NK-92 treated with Interleukin-12 subunit alpha and Interleukin-12 subunit beta, amount 100 ng/mL, for 24 hours (cell line): ENCODE measurements around the gene ACKR3.

ENCODE experiments used
- DNase-seq: peaks from one replicate; lab custom pipeline; 2025; lab: John Stamatoyannopoulos, UW

Gene ACKR3

DNA sequence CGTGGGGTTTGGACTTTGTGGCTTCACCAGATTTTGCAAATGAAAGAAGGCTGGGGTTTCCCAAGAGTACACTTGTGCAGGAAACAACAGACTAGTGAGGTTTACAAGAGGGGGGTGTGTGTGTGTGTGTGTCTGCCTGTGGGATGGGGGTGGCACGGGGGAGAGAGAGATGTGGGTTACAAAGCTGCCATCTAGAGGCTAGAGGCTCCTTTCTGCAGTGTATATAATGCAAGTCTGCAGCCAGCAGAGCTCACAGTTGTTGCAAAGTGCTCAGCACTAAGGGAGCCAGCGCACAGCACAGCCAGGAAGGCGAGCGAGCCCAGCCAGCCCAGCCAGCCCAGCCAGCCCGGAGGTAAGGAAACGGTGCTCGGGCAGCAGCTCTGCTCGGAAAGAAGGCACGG lies at the start of gene ACKR3:
TSS of gene ACKR3 (plus strand) at position 253 of the 401 bp plus-strand sequence. CDS start 10,641 bp downstream, outside the sequence.
- no peak for DNase-seq

DNA sequence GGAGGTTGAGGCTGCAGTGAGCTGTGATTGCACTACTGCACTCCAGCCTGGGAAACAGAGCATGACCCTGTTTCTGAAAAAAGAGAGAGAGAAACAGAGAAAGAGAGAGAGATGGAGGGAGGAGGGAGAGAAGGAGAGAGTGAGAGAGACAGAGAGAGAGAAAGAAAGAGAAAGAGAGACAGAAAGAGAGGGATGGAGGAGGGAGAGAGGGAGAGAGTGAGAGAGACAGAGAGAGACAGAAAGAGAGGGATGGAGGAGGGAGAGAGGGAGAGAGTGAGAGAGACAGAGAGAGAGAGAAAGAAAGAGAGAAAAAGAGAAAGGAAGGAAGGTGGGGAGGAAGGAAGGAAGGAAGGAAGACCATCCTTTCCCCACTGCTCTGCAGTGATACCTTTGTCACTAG lies 48.1 kb upstream of the ACKR3 start:
- DNase-seq: no peak

DNA sequence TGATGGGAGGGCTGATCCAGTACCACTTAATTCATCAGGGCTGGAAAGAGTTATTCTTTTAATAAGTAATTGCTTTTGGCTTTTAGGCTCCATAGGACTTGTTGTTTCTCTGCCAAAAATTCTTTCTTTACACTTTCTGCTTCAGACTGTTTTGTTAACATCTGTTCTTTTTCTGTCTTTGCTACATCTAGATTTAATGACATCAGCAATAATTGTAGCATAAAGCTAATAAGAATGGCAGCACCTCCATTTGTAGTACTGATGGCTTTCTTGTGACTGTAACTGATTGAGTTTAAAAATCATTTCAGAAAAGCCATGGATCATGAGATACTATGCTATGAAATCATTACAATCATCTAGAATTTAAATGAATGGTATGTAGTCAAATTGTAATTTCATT lies 46.4 kb upstream of the ACKR3 start:
- no peak for DNase-seq

DNA sequence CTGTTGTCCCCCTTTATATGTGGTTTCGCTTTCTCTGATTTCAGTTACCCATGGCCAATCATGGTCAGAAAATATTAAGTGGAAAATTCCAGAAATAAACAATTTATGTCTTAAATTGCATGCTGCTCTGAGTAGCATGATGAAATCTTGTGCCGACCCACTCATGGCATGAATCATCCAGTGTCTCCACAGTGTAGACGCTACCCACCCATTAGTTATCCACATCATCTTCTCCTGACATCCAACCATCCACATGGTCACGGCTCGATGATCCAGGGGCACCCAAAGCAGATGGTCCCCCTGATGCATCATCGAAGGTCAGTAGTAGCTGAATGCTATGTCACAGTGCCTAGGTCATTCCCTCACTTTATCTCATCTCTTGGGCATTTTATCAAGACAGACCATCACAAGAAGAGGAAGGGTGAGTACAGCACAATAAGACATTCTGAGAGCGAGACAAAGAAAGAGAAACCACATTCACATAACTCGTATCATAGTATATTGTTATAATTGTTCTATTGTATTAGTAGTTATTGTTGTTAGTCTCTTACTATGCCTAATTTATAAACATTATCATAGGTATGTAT lies 44.1 kb upstream of the ACKR3 start:
- DNase-seq: no peak

DNA sequence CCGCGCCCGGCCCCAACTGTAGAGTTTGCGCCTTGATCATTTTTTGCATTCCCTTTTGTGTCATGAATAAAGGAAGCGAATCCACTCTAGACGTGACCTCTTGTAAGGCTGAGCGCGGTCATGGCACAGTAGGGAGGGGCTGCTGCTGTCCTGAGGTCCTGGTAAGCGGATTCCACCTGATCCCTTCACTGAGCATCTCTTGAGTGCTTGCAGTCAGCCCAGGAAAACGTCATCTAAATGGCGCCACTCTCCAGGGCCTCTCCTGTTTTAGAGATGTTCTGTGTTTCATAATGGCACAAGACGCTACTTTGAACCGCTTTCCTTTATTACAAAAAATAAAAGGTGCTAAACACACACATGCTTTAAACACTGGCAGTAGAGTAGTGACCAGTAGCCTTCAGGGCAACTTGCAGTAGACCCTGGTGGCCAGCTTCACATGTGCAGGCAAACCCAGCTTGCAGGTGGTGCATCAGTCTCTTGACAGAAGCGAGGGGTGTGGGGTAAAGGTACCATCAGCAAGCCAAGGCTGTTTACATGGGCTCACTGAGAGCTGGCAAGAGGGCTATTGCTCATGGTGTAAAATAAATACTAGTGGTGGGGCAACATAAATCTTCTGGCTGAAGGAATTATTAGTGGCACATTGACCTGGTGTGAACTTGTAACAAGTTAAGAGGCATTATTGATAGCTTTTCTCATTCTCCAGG lies 43.0 kb upstream of the ACKR3 start:
- no peak for DNase-seq

DNA sequence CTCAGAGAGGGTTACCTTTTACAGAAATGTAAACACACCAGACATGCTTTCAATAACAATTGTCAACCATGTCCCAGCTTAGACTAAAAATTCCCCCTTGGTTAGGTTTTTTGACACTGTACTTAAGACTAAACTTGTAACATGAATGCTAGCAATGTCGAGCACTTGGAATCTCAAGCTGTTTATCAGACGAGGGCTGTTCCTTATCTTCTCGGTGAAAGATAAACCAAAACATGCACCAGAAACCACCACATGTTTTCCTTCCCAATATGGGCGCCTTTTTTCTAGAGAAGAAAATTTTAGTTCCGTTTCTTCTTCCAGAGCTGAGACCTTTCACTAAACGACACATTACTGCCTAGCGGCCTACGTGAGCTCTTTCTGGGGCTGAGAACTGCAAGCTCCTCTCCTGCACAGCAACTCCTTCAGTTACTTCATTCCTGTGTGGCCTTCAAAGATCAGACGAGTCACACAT lies 42.4 kb upstream of the ACKR3 start:
- DNase-seq: no peak

DNA sequence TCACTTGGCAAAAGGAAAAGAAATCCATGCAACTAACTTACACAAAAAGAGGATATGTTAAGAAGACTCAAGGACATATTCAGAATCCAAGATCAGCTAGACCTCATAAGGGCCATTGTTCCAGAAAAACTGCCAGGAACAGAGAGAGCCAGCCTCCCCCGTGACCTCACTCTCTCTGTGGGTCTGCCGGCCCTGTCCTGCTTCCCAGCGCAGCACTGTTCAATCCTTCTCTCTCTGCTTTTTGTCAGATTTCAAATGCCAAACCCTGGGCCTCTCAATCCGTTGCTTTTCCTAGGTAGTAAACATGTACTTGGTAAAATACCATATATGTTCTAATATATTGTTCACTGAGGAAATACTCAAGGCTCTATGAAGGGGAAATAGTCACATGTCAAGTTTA lies 40.0 kb upstream of the ACKR3 start:
- no peak for DNase-seq

DNA sequence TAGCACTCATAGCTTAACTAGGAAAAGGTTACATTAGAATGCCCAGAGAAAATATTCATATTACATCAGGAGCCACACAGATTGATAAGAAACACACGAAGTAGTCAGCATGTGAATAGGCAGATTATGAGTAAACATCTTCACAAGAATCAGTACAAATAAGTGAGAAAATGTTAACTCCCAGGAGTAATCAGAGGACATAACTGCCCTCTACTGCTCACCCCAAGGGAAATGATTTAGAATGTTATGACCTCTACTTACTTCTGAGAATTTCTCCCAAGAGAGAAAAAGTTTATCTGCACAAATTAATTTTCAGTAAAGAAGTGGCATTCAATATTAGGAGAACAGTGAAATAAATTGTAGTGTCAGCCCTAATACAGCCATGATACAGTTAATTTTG lies 39.1 kb upstream of the ACKR3 start:
- DNase-seq: no peak

DNA sequence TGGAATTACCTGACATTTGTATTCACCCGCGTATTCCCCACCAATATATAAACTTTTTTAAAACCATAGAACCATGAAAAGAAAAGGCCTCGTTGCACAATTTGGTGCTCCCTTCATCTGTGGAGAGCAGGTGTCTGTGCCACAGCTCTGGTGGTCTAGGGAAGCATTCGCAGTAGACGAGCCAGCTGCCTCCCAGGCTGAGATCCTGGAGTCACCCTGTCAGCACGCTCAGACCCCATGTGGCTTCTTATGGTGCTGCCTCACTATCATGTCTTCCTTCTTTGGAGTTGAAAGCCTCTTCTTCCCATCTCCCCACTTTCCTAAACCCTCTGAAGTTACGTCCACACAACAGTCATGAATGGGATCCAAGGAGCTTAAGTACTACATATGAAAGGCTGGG lies 38.4 kb upstream of the ACKR3 start:
- no peak for DNase-seq

DNA sequence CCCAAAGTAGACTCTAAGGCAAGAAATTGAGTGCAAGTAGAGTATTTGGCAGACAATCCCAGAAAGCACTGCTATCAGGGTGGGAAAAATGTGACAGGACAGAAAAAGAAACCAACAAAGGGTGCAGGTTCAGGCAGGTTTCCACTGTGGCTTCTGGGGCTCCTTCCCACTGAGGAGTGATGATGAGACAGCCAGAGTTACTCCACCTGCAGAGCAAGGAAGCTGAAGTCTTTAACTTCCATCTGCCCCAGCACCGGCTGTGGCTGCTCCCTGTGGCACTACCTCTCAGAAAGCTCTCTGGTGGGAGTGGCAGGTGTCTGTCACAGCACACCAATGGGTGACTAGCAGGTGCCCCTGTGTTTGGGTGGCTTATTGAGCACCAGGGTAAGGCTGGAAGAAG lies 37.6 kb upstream of the ACKR3 start:
- no peak for DNase-seq

DNA sequence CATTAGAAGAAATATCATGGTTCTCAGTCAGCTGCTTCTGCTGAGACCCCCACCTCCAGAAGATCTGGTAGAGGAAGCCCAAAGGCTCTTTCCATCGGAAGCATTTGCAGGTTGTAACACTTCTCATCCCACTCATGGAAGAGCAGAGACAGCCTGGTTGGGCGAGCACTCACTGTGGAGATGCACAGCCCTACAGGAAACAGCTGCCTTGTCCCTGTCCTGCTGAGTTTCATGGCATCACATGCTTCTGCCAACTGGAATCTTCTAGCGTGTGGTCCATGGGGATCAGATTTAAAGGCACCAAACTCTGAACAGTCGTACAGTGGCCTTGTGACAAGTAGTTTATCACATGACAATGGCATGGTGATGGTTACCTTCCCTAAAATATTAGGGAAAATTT lies 36.3 kb upstream of the ACKR3 start:
- no peak for DNase-seq

DNA sequence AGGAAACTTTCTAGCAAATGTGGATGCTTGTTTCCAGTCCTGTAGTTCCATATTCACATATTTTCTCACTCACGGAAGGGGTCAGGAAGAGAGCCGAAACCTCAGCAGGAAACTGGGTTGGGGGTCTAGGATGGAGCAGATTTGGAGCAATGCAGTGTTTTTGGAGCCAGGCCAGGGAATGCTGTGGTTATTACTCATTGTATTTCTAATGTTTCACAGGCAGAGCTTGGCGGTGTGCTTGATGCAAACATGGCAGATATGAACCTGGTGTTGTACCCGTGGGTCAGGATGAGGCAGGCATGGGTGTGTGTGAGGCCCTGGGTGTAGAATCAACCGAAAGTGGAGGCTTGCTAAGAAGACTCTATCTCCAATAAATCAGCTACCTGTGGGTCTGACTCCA lies 34.6 kb upstream of the ACKR3 start:
- no peak for DNase-seq

DNA sequence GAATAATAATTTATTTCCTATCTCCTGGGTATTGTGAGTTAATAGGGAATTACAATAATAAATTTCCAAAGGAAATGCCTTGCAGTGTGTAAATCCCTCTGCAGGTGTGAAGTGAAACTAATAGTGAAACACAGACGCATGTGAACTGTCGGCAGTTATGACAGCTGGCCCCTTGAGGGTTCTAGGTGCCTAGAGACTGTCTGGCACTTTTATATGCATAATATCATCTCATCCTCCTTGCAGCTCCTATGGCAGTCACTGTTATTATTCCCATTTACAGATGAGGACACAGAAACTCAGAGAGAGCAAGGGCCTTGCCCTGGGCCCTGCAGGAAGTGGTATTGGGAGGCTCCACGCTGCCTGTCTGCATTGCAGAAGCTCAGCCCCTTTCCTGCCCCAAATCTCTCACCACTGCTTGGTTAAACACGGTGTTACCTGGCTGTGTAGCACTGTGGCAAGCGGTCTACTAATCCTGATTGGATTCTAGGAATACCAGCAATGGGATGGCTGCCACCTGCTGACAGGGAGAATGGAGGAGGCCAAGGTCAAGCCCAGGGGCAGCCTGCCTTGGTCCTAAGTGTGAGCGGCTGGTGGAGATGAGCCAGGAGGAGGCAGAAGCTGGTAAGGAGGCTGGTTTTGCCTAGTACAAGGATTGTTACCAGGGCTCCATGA lies 32.8 kb upstream of the ACKR3 start:
- DNase-seq: no peak

DNA sequence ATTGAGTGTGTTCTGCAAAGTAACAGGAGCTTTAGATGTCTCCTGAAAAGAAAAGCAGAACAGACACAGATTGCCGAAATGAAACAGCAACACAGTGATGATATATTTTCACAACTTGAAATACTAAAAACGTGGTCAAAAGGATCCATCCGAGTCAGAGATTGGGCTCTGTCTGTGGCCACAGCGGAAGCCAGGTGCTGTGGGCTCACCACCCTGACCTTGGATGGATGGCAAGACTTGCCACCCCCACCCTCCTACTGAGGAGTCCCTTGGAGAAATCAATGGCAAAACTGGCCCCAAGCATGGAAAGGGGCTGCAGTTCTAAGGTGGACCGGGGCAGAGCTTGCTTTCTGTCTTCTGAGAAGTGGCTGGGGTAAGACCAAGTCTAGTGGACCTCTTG lies 31.4 kb upstream of the ACKR3 start:
- no peak for DNase-seq

DNA sequence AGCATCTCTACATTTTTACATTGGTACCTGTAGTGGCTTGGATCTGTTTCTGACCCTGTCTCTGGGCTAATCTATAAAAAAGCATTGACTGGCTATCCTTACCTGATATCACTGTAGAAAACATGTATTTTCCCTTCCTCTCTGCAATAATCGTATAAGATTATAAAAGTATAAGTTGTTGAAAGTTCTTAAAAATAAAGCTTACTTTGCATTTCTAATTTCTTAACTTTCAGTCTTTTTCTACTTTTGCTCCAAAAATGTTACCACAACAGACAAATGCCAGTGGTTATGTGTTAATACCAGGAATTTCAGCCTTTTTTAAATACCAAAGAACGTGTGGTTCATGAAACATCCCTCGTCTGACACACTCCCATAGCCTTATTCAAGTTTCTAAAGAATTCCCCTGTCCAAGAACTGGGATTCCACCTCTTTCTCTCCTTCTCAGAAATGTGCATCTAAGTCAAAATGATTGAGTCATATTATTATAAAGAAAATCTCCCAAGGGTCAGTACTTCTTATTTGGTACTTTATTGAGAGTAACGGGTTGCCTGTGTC lies 28.5 kb upstream of the ACKR3 start:
- DNase-seq: no peak

DNA sequence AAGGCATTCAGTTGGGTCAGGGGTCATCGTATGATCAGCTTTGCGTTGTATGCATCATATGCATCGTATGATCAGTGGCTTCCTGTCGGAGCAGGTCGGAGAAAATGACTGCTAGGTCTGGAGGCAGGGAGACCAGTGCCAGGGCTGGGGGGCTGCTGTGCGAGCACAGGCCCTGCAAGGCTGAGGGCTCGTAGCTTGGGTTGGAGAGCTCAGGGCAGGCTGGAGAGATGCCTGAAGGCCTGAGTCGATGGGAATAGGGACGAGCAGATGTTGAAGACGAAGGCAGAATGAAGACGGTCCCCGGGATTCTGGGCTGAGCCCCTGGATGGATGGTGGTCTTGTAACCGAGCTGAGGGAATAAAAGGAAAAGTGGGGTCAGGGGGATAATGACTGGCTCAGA lies 25.3 kb upstream of the ACKR3 start:
- no peak for DNase-seq

DNA sequence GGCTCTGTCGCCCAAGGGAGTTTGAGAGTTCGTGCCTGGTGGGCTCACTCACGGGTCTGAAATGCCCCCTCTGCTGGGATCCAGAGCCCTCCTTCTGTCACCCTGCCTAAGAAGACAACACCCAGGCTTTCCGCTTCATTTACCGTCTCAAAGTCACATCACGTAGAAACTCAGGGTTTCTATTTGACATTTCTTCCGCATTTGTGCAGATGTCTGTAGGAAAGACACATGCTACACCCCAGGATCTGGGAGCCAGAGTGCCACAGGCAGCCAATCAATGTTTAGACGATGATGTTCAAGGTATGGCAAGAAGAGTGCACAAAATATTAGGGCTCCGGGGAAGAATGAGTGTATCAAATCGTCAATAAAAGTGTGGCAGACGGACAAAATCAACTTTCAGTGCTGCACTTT lies 24.4 kb upstream of the ACKR3 start:
- no peak for DNase-seq

DNA sequence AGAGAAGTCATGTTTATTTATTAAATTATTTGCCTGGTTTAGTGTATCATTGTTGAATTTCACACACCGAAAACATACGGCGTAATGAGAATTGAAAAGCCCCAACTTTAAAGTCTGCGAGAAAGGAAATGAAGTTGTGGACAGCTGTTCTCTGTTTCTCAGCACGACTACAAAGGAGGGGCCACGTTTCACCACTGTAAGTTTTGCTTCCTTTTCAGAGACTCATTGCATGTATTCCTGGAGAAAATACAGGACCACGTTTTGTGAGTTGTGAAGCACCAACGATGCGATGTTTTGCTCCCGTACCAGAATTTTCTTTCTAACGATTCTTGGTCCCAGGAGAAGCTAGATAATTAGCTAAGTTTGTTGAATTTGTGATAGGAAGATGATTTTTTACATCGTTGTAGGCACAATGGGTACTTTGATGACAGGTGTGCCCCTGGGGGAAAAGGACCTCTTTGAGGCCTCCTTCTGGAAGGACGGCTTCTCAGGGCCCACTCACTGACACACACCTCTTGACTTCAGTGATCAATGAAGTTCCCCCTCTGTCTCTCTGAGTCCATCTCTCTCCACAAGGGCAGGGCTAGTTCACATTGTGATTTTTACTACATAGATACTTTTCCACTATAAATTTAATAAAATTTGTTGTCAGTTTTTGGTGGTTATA lies 23.7 kb upstream of the ACKR3 start:
- no peak for DNase-seq

DNA sequence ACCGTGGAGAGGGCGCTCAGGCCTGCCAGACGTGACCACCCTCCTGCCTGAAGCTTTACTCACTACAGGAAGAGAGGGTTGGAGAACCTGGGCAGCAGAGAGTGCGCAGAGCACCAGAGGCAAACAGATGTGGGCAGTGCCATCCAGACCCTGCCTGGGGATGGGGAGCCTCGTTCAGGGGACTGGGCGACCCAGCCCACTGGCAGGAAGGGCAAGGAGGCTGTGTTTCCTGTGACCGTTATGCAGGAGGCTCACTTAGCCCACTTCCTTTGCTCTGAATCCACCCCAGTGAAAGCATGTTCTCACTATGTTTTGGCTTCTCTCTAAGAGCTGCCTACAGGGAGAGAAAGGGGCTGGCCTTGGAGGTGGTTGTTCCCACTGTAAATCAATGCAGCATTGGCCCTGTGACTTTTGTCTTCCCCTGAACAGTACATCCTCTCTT lies 23.0 kb upstream of the ACKR3 start:
- DNase-seq: no peak

DNA sequence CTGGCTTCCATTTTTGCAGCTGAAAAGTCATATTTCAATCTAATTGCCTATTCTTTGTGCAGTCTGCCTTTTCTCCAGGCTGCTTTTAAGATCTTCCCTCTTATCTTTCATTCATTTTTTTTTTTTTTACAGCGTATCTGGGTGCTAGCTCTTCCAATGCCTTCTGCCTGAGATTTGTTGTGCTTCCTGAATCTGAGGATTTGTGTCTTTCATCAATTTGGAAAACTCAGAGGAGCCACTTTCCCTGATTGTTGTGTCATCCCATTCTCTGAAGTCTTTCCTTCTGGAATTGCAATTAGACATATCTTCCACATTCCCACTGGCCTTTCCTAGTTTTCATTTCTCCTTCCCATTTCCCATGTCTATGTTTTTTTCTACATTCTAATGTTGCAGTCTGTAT lies 21.9 kb upstream of the ACKR3 start:
- DNase-seq: no peak

DNA sequence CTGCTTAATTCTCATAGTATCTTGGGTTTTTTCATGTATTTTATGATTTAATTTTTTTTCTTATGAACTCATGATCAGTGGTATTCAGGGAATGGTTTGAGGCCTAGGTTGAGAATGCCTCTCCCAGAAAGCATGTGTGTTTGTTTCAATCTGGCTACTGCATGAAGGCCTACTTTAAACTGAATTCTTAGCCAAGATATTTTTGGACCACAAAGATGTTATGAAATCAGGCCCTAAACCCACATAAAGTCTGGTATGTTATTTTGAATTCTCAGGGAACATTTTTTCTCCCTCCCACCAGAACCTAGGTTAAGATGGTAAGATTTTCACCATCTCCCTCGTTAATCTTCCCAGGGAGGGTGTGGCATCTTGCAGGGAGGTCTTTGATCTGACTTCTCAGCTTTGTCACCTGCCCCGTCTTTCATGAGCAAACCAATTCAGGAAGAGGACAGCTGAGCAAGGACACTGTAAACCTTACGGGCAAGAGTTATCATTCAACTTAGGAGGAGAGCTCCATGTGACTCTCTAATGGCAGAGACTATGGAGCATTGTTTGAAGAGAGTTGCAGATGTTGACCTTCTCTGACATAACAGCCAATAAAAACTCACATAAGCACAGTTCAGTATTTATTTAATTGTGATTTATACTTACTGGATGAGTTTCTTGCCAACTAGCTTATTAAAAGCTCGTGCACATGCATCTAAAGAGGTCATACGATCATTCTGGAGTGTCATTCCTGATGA lies 21.3 kb upstream of the ACKR3 start:
- DNase-seq: no peak

DNA sequence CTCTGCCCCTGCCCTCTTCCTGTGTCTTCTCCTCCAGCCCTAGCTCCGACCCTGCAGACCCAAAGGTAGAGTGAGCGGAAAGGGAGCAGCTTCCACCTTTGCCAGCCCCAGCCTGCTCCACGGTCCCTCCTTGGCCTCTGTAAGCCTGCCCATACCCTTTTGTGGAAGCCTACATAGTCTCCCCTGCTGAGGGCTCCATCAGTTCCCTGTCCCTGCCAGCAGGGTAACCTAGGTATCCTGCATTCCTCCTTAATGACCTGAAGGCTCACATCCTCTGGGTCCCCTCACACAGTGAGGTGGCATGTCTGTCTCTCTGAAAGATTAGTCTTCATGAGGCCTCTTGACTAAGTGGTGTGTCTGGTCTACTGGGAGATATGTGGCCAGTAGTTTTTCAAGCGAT lies 20.5 kb upstream of the ACKR3 start:
- no peak for DNase-seq
